ENCODE data around the gene CDKN2AIP. TPM values are rescaled to one million over a fixed set of nuclear protein-coding genes. Genes with fewer than 3 reads are reported as not detected.
"Not testable (repeated sequence)": the region's sequence is repeated elsewhere in the genome, so short reads cannot be mapped to it uniquely, and the experiment has no call there.

The CDKN2AIP gene
- total RNA-seq, 1 experiment from 2014 or later: 18.9 TPM

GRCh38 chr4:183448436-183448835 is 4.0 kb downstream of the CDKN2AIP start:
- peak; percentile 13 for DNase-seq (ENCODE audit: low read depth)

DNA sequence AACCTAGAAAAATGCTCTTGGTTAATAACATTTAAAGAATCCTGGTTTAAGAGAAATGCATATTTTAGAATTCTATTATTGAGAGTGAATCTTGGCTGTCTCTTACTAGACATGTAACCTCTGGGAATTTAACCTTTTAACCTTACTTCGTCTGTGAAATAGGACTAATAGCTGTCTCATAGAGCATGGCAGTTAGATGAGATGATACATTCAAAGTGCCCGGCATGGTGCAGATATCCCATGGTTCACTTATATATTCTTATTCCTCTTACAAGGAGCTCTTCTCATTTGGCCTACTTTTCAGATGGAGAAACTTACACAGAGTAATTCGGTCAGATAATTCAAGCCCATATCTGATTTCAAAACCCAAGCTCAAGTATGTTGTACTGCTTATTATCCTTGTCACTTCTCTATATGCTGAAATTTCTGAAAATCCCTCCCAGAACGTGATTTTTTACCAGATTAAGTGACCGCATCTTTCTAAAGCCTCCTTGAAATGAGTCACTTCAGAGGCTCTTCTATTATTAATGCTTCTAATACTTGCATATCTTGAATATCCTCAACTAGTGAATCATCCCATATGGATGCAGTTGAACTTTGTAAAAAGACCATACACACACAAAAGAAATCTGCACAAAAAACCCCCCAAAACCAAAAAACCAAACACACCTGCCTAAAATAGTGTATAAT is 4.9 kb downstream of the CDKN2AIP start:
- DNase-seq (ENCODE audit: low read depth): peak; percentile 49

DNA sequence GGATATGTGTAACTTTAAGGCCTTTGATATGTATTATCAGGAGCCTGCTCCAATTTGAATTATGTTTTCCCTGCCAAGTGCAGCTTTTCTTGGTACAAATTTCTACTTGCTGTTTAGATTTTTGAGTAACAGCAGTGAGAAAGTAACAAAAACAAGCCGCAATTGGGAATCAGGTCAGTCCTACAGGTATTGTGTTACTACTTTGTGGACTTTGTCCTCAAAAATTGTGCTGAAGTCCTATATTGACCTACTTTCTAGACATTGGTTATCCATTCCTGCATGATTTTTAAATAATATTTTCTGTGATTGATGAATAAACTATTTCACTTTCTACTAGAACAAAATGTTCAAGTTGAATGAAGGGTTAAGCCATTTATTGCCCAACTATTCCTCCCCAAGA is 5.7 kb downstream of the CDKN2AIP start:
- DNase-seq (ENCODE audit: low read depth): no peak

GRCh38 chr4:183455431-183456195 is 11.2 kb downstream of the CDKN2AIP start:
- no peak for DNase-seq (ENCODE audit: low read depth)

DNA sequence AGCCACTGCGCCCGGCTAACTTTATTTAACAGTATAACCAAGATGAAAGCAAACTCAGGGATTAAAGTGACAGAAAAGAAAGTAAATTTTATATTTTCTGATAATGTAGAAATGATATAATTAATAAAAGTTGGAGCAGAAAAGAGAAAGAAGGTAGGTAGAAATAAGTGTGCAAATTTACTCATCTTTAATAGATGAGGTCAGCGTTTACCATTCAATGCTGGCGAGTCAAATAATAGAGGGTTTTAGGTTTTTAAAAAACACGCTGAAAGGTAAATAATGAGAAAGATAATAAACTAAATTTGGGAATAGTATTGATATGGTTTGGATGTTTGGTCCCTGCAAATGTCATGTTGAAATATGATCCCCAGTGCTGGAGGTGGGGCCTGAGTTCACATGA is 13.6 kb downstream of the CDKN2AIP start:
- no peak for DNase-seq (ENCODE audit: low read depth)

GRCh38 chr4:183463903-183464619 is 19.6 kb downstream of the CDKN2AIP start:
- not testable (repeated sequence) for DNase-seq (ENCODE audit: low read depth)

- DNase-seq (ENCODE audit: low read depth): not testable (repeated sequence)
These were observed 21.4 kb downstream of the CDKN2AIP start for GRCh38 chr4:183465879-183466278.

DNA sequence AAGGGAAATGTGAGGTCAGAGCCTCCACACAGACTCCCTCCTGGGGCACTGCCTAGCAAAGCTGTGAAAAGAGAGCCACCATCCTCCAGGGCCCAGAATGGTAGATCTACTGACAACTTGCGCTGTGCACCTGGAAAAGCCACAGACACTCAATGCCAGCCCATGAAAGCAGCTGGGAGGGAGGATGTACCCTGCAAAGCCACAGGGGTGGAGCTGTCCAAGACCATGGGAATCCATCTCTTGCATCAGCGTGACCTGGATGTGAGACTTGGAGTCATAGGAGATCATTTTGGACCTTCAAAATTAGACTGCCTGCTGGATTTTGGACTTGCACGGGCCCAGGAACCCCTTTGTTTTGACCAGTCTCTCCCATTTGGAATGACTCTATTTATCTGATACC is 22.8 kb downstream of the CDKN2AIP start:
- no peak for DNase-seq (ENCODE audit: low read depth)

DNA sequence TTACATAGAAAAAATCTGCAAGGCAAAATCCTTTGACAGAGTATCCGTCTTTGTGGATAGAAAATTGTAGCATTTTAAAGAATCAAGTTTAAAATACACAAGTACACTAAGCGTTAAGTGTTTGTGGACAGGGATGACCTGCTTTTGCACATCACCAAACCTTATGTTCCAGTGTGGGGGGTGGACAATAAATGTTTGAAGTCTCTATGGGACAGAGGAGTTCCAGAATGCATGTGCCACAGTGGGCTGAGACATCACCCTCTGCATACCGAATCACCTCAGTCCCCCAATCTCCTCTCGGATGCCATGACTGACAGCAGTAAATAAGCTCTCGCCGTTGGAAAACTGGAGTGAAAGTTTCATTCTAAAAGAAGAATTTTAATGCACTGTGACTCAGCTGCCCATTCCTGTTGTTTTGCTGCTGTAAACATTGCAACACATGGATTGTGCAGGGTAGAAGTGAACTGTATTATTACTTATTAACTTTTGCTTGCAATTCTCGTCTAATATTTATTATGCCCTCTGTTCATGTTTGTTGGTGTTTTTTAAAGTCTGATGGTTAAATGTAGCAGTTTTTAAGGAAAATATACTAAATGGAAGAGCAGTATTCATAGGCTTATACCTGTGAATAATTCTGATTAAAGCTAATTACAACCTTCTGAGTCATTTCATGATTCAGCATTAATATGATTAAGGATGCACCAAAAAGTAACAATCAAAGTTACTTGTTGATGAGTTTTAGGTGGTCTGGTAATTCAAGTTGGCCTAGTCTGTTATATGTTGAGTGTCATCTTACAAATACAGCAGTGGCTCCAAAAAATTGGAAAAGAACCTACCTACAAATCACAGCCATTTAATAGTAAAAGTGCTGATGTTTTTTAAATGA is 24.0 kb downstream of the CDKN2AIP start:
- DNase-seq (ENCODE audit: low read depth): peak; percentile 19

- no peak for DNase-seq (ENCODE audit: low read depth)
These were observed 24.8 kb downstream of the CDKN2AIP start for GRCh38 chr4:183469285-183469684.

- DNase-seq (ENCODE audit: low read depth): no peak
These were observed 25.5 kb downstream of the CDKN2AIP start for GRCh38 chr4:183469936-183470335.

DNA sequence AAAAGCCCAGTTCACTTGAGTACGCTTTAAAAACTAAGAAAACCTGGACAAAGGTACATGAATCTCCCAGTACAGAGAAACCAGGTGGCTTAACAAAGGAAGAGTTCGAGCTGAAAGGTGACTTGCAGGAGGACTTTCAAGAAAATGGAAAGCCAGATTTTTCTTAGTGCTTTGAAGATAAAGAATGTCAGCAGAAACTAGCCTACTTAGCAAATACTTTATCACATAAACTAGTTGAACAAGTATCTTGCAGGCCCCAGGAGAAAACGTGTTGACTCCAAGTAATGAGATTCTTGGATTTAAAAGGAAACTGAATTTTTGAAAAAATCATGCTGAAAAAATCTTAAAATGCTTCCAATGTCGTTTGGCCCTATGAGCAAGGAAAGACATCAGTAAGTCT is 26.4 kb downstream of the CDKN2AIP start:
- DNase-seq (ENCODE audit: low read depth): no peak

DNA sequence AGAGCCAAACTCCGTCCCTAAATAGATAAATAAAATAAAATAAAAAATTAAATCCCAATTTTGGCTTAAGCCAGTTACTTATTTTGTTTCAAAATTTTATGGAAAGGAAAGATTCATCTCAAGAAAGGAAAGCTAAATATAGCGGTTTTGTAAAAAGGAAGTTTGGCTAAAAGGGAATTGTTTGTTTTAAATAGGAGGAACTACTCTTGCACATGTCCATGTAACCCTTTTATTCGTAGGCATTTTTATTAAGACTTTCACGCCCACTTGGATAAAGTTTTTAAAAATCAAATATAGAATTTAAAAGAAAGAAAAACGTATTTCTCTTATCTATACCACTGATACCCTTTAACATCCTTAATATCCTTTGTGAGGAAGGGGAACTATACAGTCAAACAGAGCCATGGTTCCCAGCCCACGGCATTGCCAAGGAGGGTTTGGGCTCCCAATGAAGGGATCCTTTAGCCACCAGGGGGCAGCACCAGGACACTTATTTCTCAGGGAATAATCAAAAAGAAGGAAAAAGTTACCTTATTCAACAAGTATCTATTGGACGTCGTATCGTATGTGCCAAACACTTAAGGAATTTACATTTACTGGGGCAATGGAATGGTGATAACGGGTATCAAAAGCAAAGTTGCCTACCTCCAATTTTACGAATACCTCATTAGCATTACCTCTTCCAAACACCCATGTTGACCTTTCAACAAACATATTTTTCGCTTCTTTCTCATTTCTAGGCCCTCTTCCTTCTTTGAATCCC is 27.7 kb downstream of the CDKN2AIP start:
- DNase-seq (ENCODE audit: low read depth): peak; percentile 61

GRCh38 chr4:183478123-183478522 is 33.7 kb downstream of the CDKN2AIP start:
- no peak for DNase-seq (ENCODE audit: low read depth)

GRCh38 chr4:183478926-183479325 is 34.5 kb downstream of the CDKN2AIP start:
- DNase-seq (ENCODE audit: low read depth): no peak

DNA sequence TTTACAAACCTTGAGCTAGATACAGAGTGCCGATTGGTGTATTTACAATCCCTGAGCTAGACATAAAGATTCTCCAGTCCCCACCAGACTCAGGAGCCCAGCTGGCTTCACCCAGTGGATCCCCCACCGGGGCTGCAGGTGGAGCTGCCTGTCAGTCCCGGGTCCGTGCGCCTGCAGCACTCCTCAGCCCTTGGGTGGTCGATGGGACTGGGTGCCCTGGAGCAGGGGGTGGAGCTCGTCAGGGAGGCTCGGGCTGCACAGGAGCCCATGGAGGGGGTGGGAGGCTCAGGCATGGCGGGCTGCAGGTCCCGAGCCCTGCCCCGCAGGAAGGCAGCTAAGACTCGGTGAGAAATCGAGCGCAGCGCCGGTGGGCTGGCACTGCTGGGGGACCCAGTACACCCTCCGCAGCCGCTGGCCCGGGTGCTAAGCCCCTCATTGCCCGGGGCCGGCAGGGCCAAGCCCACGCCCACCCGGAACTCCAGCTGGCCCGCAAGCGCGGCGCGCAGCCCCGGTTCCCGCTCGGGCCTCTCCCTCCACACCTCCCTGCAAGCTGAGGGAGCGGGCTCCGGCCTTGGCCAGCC is 38.2 kb downstream of the CDKN2AIP start:
- not testable (repeated sequence) for DNase-seq (ENCODE audit: low read depth)

GRCh38 chr4:183483997-183484396 is 39.6 kb downstream of the CDKN2AIP start:
- no peak for DNase-seq (ENCODE audit: low read depth)

DNA sequence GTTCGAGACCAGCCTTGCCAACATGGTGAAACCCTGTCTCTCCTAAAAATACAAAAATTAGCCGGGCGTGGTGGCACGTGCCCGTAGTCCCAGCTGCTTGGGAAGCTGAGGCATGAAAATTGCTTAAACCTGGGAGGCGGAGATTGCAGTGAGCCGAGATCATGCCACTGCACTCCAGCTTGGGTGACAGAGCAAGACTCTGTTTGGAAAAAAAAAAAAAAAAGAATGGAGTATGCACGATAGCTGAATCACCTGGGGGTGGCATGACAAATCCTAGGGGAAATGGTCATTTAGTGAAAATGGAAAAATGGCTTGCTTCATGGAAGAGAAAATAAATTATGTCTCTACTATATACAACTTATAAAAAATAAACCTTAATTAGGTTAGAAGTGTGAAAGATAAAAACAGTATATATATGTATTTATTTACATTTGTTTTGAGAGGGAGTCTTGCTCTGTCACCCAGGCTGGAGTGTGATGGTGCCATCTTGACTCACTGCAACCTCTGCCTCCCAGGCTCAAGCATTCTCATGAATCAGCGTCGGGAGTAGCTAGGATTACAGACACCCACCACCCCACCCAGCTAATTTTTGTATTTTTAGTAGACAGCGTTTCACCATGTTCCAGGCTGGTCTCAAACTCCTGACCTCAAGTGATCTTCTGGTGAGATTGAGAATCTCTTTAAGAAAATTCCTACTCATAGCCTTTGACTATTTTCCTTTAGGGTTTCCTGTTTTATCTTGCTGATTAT is 41.1 kb downstream of the CDKN2AIP start:
- DNase-seq (ENCODE audit: low read depth): peak; percentile 38

DNA sequence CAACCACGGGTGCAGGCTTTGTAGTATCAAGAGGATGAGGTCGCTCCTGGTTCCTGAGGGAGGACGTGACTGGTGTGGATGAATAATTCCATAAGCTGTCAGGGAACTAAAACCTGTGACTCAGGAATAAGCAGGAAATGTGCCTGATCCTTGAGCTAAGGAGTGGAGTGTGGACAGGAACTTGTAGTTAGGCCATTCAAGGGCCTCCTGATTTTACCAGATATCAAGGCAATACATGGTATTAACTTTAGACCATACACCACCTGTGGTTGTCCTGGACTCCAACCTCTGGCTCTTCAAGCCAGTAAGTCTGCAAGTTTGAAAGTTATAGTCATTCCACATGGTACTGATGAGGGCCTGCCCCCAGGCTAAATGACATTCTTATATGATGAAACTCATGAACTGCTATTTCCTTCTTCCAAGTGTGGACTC is 48.4 kb downstream of the CDKN2AIP start:
- DNase-seq (ENCODE audit: low read depth): no peak

Data from LHCN-M2 (cell line).